HepG2 (cell line): ENCODE data around the gene SLA2. TPM values are rescaled to one million over a fixed set of nuclear protein-coding genes. Genes with fewer than 3 reads are reported as not detected.

Experiments used
- CHD4 ChIP-seq: fragments of 200-600 bp; sonication (generic); IDR thresholded peaks from 2 replicates; pipeline ENCODE4 v1.7.0; 2017; ENCODE audit warnings: mild to moderate bottlenecking, low read length, borderline replicate concordance
- JUNB ChIP-seq: sonication (generic); formaldehyde crosslinking; IDR thresholded peaks from 2 replicates; pipeline ENCODE4 v1.8.0; 2022; ENCODE audit warnings: missing genetic modification reagents, mild to moderate bottlenecking, borderline replicate concordance
- PREB ChIP-seq: sonication (generic); formaldehyde crosslinking; IDR thresholded peaks from 2 replicates; pipeline ENCODE4 v1.4.0; 2020; ENCODE audit warnings: missing genetic modification reagents
- SCMH1 ChIP-seq: sonication (generic); formaldehyde crosslinking; IDR thresholded peaks from 2 replicates; pipeline ENCODE4 v1.9.0; 2021; ENCODE audit warnings: missing genetic modification reagents, mild to moderate bottlenecking, borderline replicate concordance
- TBX3 ChIP-seq: fragments of 450-650 bp; IDR thresholded peaks from 2 replicates; pipeline ENCODE4 v1.6.1; 2017; ENCODE audit warnings: antibody characterized with exemption, mild to moderate bottlenecking, inconsistent platforms, borderline replicate concordance
- ZFX ChIP-seq: sonication (generic); formaldehyde crosslinking; IDR thresholded peaks from 2 replicates; pipeline ENCODE4 v1.4.0; 2020; ENCODE audit warnings: mild to moderate bottlenecking, low read depth, missing genetic modification reagents, moderate library complexity
- ZHX2 ChIP-seq, 2 experiments: sonication (generic) in 1 of 2; formaldehyde crosslinking in 1 of 2; IDR thresholded peaks; 2 replicates each; pipeline versions ENCODE4 v1.6.1 to v1.9.0; 2014 to 2022; ENCODE audit warnings: antibody characterized with exemption in 1 of 2, borderline replicate concordance in 1 of 2, inconsistent platforms in 1 of 2, low read depth in 1 of 2, missing genetic modification reagents in 1 of 2
- ZNF121 ChIP-seq: sonication (generic); formaldehyde crosslinking; IDR thresholded peaks from 2 replicates; pipeline ENCODE4 v1.5.0; 2020; ENCODE audit warnings: mild to moderate bottlenecking, missing genetic modification reagents
- ZNF558 ChIP-seq: sonication (generic); formaldehyde crosslinking; IDR thresholded peaks from 2 replicates; pipeline ENCODE4 v1.9.0; 2022; ENCODE audit warnings: mild to moderate bottlenecking, missing genetic modification reagents, borderline replicate concordance
- ZNF768 ChIP-seq: sonication (generic); formaldehyde crosslinking; IDR thresholded peaks from 2 replicates; pipeline ENCODE4 v1.4.0; 2020; ENCODE audit warnings: missing genetic modification reagents
- ZNF781 ChIP-seq: sonication (generic); formaldehyde crosslinking; IDR thresholded peaks from 2 replicates; pipeline ENCODE4 v1.5.1; 2020; ENCODE audit warnings: borderline replicate concordance, mild to moderate bottlenecking, missing genetic modification reagents; ENCODE audit errors: not compliant biosample characterization
- polyA plus RNA-seq, 8 experiments: library from polyadenylated mRNA; depleted of rRNA in 3 of 8; stranded (reverse) in 7 of 8; unstranded in 1 of 8; fragments of >200 nt; fragmentation: Illumina TruSeq in 4 of 8; extraction: Trizol in 4 of 8; gene quantifications; 2 replicates each; pipeline versions ENCODE4 v1.2.1 to v1.2.3, GENCODE V29; 2011 to 2016; ENCODE audit warnings: low read depth in 4 of 8, missing spikeins in 1 of 8, mixed read lengths in 1 of 8; ENCODE audit not compliant: insufficient read depth in 1 of 8
- total RNA-seq, 5 experiments: library from RNA; depleted of rRNA; stranded (reverse); fragments of >200 nt; fragmentation: Illumina TruSeq; extraction: Trizol; gene quantifications; 2 replicates each; pipeline ENCODE4 v1.2.3, GENCODE V29; 2016; ENCODE audit warnings: low read depth in 1 of 5
- TF ChIP-seq, protein P1 (sequence below): sonication (generic); formaldehyde crosslinking; IDR thresholded peaks from 2 replicates; pipeline ENCODE4 v1.4.0; 2020; ENCODE audit warnings: missing genetic modification reagents
- TF ChIP-seq, protein P2 (sequence below): sonication (generic); formaldehyde crosslinking; IDR thresholded peaks from 2 replicates; pipeline ENCODE4 v1.4.0; 2020; ENCODE audit warnings: mild to moderate bottlenecking, missing genetic modification reagents
- TF ChIP-seq, protein P3 (sequence below), 2 experiments: sonication (generic) in 1 of 2; formaldehyde crosslinking in 1 of 2; IDR thresholded peaks; 2 replicates each; pipeline versions ENCODE4 v1.4.0 to v1.6.1; 2018 to 2020; ENCODE audit warnings: missing genetic modification reagents in 2 of 2, borderline replicate concordance in 1 of 2, low read depth in 1 of 2, mild to moderate bottlenecking in 1 of 2, missing biosample characterization in 1 of 2
- TF ChIP-seq, protein P4 (sequence below): sonication (generic); formaldehyde crosslinking; IDR thresholded peaks from 2 replicates; pipeline ENCODE4 v1.8.0; 2022; ENCODE audit warnings: missing genetic modification reagents, low read depth, mild to moderate bottlenecking, borderline replicate concordance

SLA2 gene
- total and polyA plus RNA-seq, 2 of the 13 experiments (the other 11 are each of a cell fraction or from before 2014, with no cell fraction given): 1.6 to 3.6 TPM

DNA sequence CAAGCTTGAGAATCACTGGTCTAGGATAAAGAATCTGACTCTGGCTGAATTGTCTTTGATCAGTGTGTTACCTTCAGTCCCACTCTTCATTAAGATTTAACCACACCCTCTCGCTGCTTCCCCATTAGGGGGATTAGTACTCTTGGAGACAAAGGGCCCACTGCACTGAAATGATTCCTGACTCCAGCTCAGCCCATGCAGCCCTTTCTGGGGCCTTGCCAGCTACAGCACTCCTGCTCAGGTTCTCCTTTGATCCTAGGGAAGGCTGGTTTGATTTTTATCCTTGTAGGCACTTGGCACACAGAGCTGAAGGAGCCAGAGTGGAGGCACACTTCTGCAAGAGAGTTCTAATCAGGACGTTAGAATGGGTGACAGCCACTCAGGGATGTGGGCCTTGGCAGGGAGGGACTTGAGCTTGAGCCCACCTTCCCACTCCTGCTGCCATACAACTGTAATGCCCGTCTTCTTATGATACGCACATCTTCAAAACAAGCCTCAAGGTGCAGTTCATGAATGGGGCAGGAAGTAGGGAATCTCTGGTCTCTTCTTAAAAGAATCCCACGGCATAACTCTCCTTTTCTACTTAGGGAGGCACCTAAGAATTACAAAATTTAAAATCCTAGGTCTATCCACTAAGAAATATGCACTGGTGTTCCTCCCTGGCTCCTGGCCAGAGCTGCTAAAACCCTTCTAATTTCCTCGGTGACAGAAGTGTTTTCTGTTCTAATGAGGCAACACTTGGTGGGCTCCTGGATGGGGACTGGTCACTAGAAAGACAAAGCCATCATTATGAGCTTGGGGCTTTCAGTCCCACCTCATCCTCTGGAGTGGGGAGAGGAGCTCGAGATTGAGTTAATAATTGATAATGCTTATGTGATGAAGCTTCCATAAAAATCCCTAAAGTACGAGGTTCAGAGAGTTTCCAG is 1.5 kb upstream of the SLA2 start (continued):
- TF ChIP-seq ZHX2 (IDR thresholded peaks at IDR 0.05; ENCODE audit: low read depth) (no peak), ZHX2 (CRISPR knock-in tag; IDR thresholded peaks at IDR 0.05; ENCODE audit: borderline replicate concordance) (no peak), SCMH1 (CRISPR knock-in tag) (no peak), ZNF768 (CRISPR knock-in tag) (no peak), ZNF121 (CRISPR knock-in tag) (no peak), JUNB (no peak), ZFX (CRISPR knock-in tag) (peak; percentile 30; the same call in 1 of the 2 replicates), TBX3 (no peak), ZNF558 (CRISPR knock-in tag) (no peak), ZNF781 (no peak), CHD4 (no peak), PREB (CRISPR knock-in tag) (no peak)
- TF ChIP-seq, protein P1, sequence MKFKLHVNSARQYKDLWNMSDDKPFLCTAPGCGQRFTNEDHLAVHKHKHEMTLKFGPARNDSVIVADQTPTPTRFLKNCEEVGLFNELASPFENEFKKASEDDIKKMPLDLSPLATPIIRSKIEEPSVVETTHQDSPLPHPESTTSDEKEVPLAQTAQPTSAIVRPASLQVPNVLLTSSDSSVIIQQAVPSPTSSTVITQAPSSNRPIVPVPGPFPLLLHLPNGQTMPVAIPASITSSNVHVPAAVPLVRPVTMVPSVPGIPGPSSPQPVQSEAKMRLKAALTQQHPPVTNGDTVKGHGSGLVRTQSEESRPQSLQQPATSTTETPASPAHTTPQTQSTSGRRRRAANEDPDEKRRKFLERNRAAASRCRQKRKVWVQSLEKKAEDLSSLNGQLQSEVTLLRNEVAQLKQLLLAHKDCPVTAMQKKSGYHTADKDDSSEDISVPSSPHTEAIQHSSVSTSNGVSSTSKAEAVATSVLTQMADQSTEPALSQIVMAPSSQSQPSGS (CRISPR knock-in tag): 0 out of 2 replicates have a peak, but pooled peaks have one; percentile 19
- TF ChIP-seq, protein P2, sequence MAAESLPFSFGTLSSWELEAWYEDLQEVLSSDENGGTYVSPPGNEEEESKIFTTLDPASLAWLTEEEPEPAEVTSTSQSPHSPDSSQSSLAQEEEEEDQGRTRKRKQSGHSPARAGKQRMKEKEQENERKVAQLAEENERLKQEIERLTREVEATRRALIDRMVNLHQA (CRISPR knock-in tag): no peak
- TF ChIP-seq, protein P3, sequence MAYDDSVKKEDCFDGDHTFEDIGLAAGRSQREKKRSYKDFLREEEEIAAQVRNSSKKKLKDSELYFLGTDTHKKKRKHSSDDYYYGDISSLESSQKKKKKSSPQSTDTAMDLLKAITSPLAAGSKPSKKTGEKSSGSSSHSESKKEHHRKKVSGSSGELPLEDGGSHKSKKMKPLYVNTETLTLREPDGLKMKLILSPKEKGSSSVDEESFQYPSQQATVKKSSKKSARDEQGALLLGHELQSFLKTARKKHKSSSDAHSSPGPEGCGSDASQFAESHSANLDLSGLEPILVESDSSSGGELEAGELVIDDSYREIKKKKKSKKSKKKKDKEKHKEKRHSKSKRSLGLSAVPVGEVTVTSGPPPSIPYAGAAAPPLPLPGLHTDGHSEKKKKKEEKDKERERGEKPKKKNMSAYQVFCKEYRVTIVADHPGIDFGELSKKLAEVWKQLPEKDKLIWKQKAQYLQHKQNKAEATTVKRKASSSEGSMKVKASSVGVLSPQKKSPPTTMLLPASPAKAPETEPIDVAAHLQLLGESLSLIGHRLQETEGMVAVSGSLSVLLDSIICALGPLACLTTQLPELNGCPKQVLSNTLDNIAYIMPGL (CRISPR knock-in tag; IDR thresholded peaks at IDR 0.05; ENCODE audit: borderline replicate concordance in 1 of 2, low read depth in 1 of 2): no peak; a peak in 1 of 4 replicates
- TF ChIP-seq, protein P4, sequence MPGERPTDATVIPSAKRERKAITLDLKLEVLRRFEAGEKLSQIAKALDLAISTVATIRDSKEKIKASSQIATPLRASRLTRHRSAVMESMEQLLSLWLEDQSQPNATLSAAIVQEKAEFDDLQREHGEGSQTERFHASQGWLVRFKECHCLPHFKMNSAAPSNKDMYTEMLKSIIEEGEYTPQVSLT (CRISPR knock-in tag): no peak
